ENCODE results near the gene TSPO. TPM values are rescaled to one million over a fixed set of nuclear protein-coding genes. Genes with fewer than 3 reads are reported as not detected.

Gene TSPO
- polyA plus RNA-seq, 1 donor: 17.5 TPM

- Histone ChIP-seq H3K36me3 (ENCODE audit: control insufficient read depth, insufficient read depth, low read length) (no peaks in the 10 kb centered on the region), H3K27me3 (ENCODE audit: control insufficient read depth, insufficient read depth, low read length) (peaks cover 65% of the 10 kb centered on the region), H3K9me3 (ENCODE audit: control insufficient read depth, low read depth, low read length) (peaks cover 7% of the 10 kb centered on the region), H3K27ac (ENCODE audit: low read length) (no peak overlapping the region), H3K4me1 (ENCODE audit: control insufficient read depth, insufficient read depth, low read length) (peaks cover 8% of the 10 kb centered on the region), H3K4me3 (ENCODE audit: low read length) (no peak overlapping the region)
- DNase-seq: no peak
- WGBS (ENCODE audit: insufficient coverage, low lambda C conversion rate): no CpG with 5 or more reads among the region's 13 CpGs
These were observed 37.7 kb upstream of the TSPO start for GRCh38 chr22:43113526-43114251.

GRCh38 chr22:43114958-43115357, 36.4 kb upstream of the TSPO start:
- Histone ChIP-seq H3K9me3 (ENCODE audit: control insufficient read depth, low read depth, low read length) (peaks cover 7% of the 10 kb centered on the region), H3K4me3 (ENCODE audit: low read length) (no peak overlapping the region), H3K27me3 (ENCODE audit: control insufficient read depth, insufficient read depth, low read length) (peaks cover 52% of the 10 kb centered on the region), H3K4me1 (ENCODE audit: control insufficient read depth, insufficient read depth, low read length) (peaks cover 8% of the 10 kb centered on the region), H3K27ac (ENCODE audit: low read length) (no peak overlapping the region), H3K36me3 (ENCODE audit: control insufficient read depth, insufficient read depth, low read length) (no peaks in the 10 kb centered on the region)
- peak in 1 of 2 donors; percentile 25 for DNase-seq
- no CpG with 5 or more reads among the region's 5 CpGs for WGBS (ENCODE audit: insufficient coverage, low lambda C conversion rate)

GRCh38 chr22:43116932-43117331, 34.4 kb upstream of the TSPO start:
- H3K9me3 ChIP-seq (ENCODE audit: control insufficient read depth, low read depth, low read length): no peaks in the 10 kb centered on the region
- no peaks in the 10 kb centered on the region for H3K4me1 ChIP-seq (ENCODE audit: control insufficient read depth, insufficient read depth, low read length)
- no peak overlapping the region for H3K4me3 ChIP-seq (ENCODE audit: low read length)
- DNase-seq: no peak
- H3K36me3 ChIP-seq (ENCODE audit: control insufficient read depth, insufficient read depth, low read length): no peaks in the 10 kb centered on the region
- no peak overlapping the region for H3K27ac ChIP-seq (ENCODE audit: low read length)
- no CpG with 5 or more reads among the region's 7 CpGs for WGBS (ENCODE audit: insufficient coverage, low lambda C conversion rate)
- peaks cover 33% of the 10 kb centered on the region for H3K27me3 ChIP-seq (ENCODE audit: control insufficient read depth, insufficient read depth, low read length)

- Histone ChIP-seq H3K4me1 (ENCODE audit: control insufficient read depth, insufficient read depth, low read length) (no peaks in the 10 kb centered on the region), H3K9me3 (ENCODE audit: control insufficient read depth, low read depth, low read length) (no peaks in the 10 kb centered on the region), H3K27ac (ENCODE audit: low read length) (no peak overlapping the region), H3K4me3 (ENCODE audit: low read length) (no peak overlapping the region), H3K27me3 (ENCODE audit: control insufficient read depth, insufficient read depth, low read length) (peaks cover 20% of the 10 kb centered on the region), H3K36me3 (ENCODE audit: control insufficient read depth, insufficient read depth, low read length) (no peaks in the 10 kb centered on the region)
- no CpG with 5 or more reads among the region's 21 CpGs for WGBS (ENCODE audit: insufficient coverage, low lambda C conversion rate)
- no peak for DNase-seq
These were observed 33.1 kb upstream of the TSPO start for GRCh38 chr22:43118024-43118849.

GRCh38 chr22:43118953-43119458, 32.4 kb upstream of the TSPO start:
- Histone ChIP-seq H3K9me3 (ENCODE audit: control insufficient read depth, low read depth, low read length) (no peaks in the 10 kb centered on the region), H3K4me1 (ENCODE audit: control insufficient read depth, insufficient read depth, low read length) (no peaks in the 10 kb centered on the region), H3K36me3 (ENCODE audit: control insufficient read depth, insufficient read depth, low read length) (no peaks in the 10 kb centered on the region), H3K27me3 (ENCODE audit: control insufficient read depth, insufficient read depth, low read length) (peaks cover 13% of the 10 kb centered on the region), H3K4me3 (ENCODE audit: low read length) (no peak overlapping the region), H3K27ac (ENCODE audit: low read length) (no peak overlapping the region)
- DNase-seq: no peak
- no CpG with 5 or more reads among the region's 7 CpGs for WGBS (ENCODE audit: insufficient coverage, low lambda C conversion rate)

DNA sequence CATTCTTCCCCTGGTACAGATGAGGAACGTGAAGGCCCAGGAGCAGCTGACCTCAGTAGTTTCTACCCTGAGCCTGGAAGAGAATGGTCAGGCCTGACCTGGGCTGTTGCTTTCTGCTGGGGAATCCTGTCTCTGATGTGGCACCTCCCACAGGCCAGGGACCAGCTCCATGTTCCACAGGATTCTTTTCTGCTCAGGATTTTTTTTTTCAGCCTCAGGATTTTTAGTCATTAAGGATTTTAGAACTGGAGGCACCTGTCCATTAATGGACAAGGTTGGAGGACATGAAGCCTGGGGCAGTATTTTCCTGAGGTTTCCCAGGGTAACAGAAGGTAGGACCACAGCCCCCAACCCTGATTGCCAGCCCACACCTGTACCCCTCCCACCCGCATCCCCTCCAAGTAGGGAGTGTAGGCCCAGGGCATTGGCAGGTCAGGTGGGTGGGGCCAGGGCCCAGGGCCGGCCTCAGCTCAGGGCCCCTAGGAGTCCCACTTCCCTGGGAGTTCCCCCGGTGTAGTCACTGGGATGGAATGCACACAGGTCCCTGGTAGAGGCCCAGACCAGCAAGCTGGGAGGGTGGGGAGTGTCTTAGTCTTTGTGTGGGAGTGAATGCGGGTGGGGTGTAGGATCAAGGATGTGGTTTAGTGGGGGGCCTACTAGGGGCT, 24.7 kb upstream of the TSPO start:
- no peak overlapping the region for H3K4me3 ChIP-seq (ENCODE audit: low read length)
- WGBS (ENCODE audit: insufficient coverage, low lambda C conversion rate): no CpG with 5 or more reads among the region's 5 CpGs
- peaks cover 7% of the 10 kb centered on the region for H3K36me3 ChIP-seq (ENCODE audit: control insufficient read depth, insufficient read depth, low read length)
- H3K27ac ChIP-seq (ENCODE audit: low read length): peak overlapping the region; percentile 69
- H3K27me3 ChIP-seq (ENCODE audit: control insufficient read depth, insufficient read depth, low read length): no peaks in the 10 kb centered on the region
- peak; percentile 81 to 85 for DNase-seq
- peaks cover 41% of the 10 kb centered on the region for H3K4me1 ChIP-seq (ENCODE audit: control insufficient read depth, insufficient read depth, low read length)
- no peaks in the 10 kb centered on the region for H3K9me3 ChIP-seq (ENCODE audit: control insufficient read depth, low read depth, low read length)

DNA sequence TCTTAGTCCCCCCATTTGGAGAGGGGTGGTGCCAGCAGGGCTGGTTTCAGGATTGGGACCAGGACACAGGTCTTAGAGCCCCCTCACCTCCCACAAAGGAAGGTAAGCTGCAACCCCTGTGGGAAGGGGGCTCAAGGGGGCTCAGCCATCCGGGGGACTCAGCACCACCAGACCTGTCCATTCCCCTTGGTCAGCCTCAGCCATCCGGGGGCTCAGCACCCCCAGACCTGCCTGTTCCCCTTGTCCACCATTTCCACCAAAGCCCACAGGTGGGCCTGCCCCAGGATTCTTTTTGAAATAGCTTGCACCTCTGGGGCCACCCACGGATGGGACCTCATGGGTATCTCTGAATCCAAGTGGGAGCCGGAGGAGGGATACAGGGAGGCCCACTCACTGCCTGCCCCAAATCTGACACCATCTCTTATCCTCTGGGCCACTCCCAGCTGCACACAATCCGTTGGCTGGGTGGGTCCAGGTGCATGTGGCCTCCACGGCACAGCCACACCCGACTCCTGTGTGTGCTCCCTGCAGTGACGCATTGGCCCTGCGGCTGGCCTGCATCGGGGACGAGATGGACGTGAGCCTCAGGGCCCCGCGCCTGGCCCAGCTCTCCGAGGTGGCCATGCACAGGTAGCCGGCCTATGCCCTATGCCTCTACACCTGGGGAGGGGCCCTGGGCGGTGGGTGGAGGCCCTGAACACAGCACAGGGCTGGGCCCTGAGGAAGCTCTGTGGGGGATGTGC, 24.0 kb upstream of the TSPO start:
- no peaks in the 10 kb centered on the region for H3K27me3 ChIP-seq (ENCODE audit: control insufficient read depth, insufficient read depth, low read length)
- peak; percentile 81 to 86 for DNase-seq
- H3K4me1 ChIP-seq (ENCODE audit: control insufficient read depth, insufficient read depth, low read length): peaks cover 41% of the 10 kb centered on the region
- H3K36me3 ChIP-seq (ENCODE audit: control insufficient read depth, insufficient read depth, low read length): peaks cover 13% of the 10 kb centered on the region
- peak overlapping the region; percentile 64 for H3K27ac ChIP-seq (ENCODE audit: low read length)
- no CpG with 5 or more reads among the region's 17 CpGs for WGBS (ENCODE audit: insufficient coverage, low lambda C conversion rate)
- no peaks in the 10 kb centered on the region for H3K9me3 ChIP-seq (ENCODE audit: control insufficient read depth, low read depth, low read length)
- H3K4me3 ChIP-seq (ENCODE audit: low read length): no peak overlapping the region

DNA sequence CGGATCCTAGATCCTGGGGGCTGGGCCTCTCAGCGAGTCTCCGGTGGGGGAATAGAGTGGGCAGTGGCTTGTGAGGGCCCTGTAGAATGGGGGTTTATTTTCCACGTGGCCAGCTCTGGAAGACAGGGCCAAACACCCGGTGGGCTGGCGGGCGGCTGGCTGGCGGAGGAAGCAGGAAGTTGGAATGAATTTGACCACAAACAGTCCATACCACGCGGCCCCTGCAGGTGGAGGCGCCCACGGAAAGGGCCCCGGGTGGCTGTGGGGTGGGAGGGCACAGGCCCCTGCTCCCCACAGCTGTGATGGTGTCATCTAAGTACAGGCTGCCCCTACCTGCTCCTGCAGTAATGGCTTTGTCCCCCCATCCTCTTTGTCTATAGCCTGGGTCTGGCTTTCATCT, 23.2 kb upstream of the TSPO start:
- whole genome bisulfite sequencing (ENCODE audit: insufficient coverage, low lambda C conversion rate): no CpG with 5 or more reads among the region's 13 CpGs
- DNase-seq: no peak
- Histone ChIP-seq H3K36me3 (ENCODE audit: control insufficient read depth, insufficient read depth, low read length) (peaks cover 20% of the 10 kb centered on the region), H3K27me3 (ENCODE audit: control insufficient read depth, insufficient read depth, low read length) (no peaks in the 10 kb centered on the region), H3K9me3 (ENCODE audit: control insufficient read depth, low read depth, low read length) (no peaks in the 10 kb centered on the region), H3K4me1 (ENCODE audit: control insufficient read depth, insufficient read depth, low read length) (peaks cover 41% of the 10 kb centered on the region), H3K27ac (ENCODE audit: low read length) (peak overlapping the region; percentile 46), H3K4me3 (ENCODE audit: low read length) (no peak overlapping the region)

GRCh38 chr22:43128928-43129424, 22.4 kb upstream of the TSPO start:
- Histone ChIP-seq H3K36me3 (ENCODE audit: control insufficient read depth, insufficient read depth, low read length) (peaks cover 25% of the 10 kb centered on the region), H3K4me1 (ENCODE audit: control insufficient read depth, insufficient read depth, low read length) (peaks cover 41% of the 10 kb centered on the region), H3K4me3 (ENCODE audit: low read length) (no peak overlapping the region), H3K27ac (ENCODE audit: low read length) (no peak overlapping the region), H3K9me3 (ENCODE audit: control insufficient read depth, low read depth, low read length) (no peaks in the 10 kb centered on the region), H3K27me3 (ENCODE audit: control insufficient read depth, insufficient read depth, low read length) (no peaks in the 10 kb centered on the region)
- peak; percentile 75 to 86 for DNase-seq
- no CpG with 5 or more reads among the region's 20 CpGs for WGBS (ENCODE audit: insufficient coverage, low lambda C conversion rate)
